Endodermal cell (in vitro differentiated cells): ENCODE results near the gene GPR37. TPM values are rescaled to one million over a fixed set of nuclear protein-coding genes. Genes with fewer than 3 reads are reported as not detected.

Source experiments
- DNase-seq: peaks from one replicate; pipeline ENCODE4 v3.0.0-alpha.2; 2017
- H3K27ac ChIP-seq: 2 replicates; pipeline ENCODE4 v1.5.1; 2013; ENCODE audit warnings: mild to moderate bottlenecking, low read depth, low read length, moderate library complexity
- H3K27me3 ChIP-seq: 2 replicates; pipeline ENCODE4 v1.6.1; 2013; ENCODE audit warnings: mild to moderate bottlenecking, low read length, moderate library complexity; ENCODE audit not compliant: insufficient read depth, control insufficient read depth, poor library complexity, severe bottlenecking
- H3K36me3 ChIP-seq: 2 replicates; pipeline ENCODE4 v1.7.0; 2013; ENCODE audit warnings: mild to moderate bottlenecking, low read length, moderate library complexity; ENCODE audit not compliant: control insufficient read depth, insufficient read depth
- H3K4me1 ChIP-seq: one replicate; pipeline ENCODE4 v1.7.0; 2013; ENCODE audit warnings: low read length; ENCODE audit not compliant: control insufficient read depth, insufficient read depth
- H3K4me3 ChIP-seq: 2 replicates; pipeline ENCODE4 v1.5.1; 2013; ENCODE audit warnings: mild to moderate bottlenecking, low read length, moderate library complexity
- H3K9ac ChIP-seq: 2 replicates; pipeline ENCODE4 v1.6.1; 2013; ENCODE audit warnings: mild to moderate bottlenecking, low read length, moderate library complexity; ENCODE audit not compliant: poor library complexity, severe bottlenecking; ENCODE audit errors: extremely low read depth
- H3K9me3 ChIP-seq: 2 replicates; pipeline ENCODE4 v1.6.1; 2013; ENCODE audit warnings: mild to moderate bottlenecking, low read length, moderate library complexity; ENCODE audit not compliant: control insufficient read depth
- H3K27ac Mint-ChIP-seq: 2 replicates; pipeline ENCODE4 v1.8.0; 2020; ENCODE audit warnings: mixed read lengths
- H3K27me3 Mint-ChIP-seq: 2 replicates; pipeline ENCODE4 v1.8.0; 2021; ENCODE audit warnings: mild to moderate bottlenecking, mixed read lengths; ENCODE audit not compliant: insufficient read depth
- H3K36me3 Mint-ChIP-seq: 2 replicates; pipeline ENCODE4 v1.8.0; 2020; ENCODE audit warnings: low read depth, mixed read lengths
- H3K4me1 Mint-ChIP-seq: 2 replicates; pipeline ENCODE4 v1.8.0; 2020; ENCODE audit warnings: mixed read lengths
- H3K4me3 Mint-ChIP-seq: 2 replicates; pipeline ENCODE4 v1.8.0; 2020; ENCODE audit warnings: mild to moderate bottlenecking, moderate library complexity, mixed read lengths
- H3K9me3 Mint-ChIP-seq: 2 replicates; pipeline ENCODE4 v1.8.0; 2020; ENCODE audit warnings: mild to moderate bottlenecking, mixed read lengths
- CTCF ChIP-seq: fragments of 200-600 bp; sonication (generic); conservative IDR thresholded peaks from 2 replicates; pipeline ENCODE4 v1.5.0; 2021; ENCODE audit warnings: antibody characterized with exemption, mild to moderate bottlenecking
- WGBS, 2 experiments: methylation state at CpG; one replicate each; pipeline versions ENCODE4 v1.1.5 to v1.1.7; 2013; ENCODE audit warnings: missing lambda C conversion rate in 2 of 2, mixed read lengths in 1 of 2; ENCODE audit not compliant: insufficient coverage in 1 of 2, insufficient read length in 1 of 2; 5-methylcytosine and 5-hydroxymethylcytosine counted together
- total RNA-seq, 2 donors: library from RNA; stranded (reverse); fragmentation: NEBNext Ultra II Directional in 1 of 2; extraction: Animal tissue kit (Norgen Biotek cat#: 25700) in 1 of 2; gene quantifications; 2 replicates in 1 of 2; 3 replicates in 1 of 2; pipeline ENCODE4 v1.2.1, GENCODE V29; 2021

Gene GPR37
- total RNA-seq, 2 donors from 2014 or later, result 31.6 to 33.1 TPM

- Histone ChIP-seq H3K27me3 (no peaks in the 10 kb centered on the region), H3K36me3 (peaks cover 30% of the 10 kb centered on the region), H3K9ac (peak overlapping the region; percentile 75), H3K4me1 (no peaks in the 10 kb centered on the region), H3K4me3 (peak overlapping the region; percentile 100), H3K27ac (no peak overlapping the region), H3K9me3 (peaks cover 7% of the 10 kb centered on the region)
- no peak for DNase-seq
- Mint-ChIP-seq H3K27ac (peak overlapping the region; percentile 82), H3K4me3 (peak overlapping the region; percentile 92), H3K36me3 (peaks cover 26% of the 10 kb centered on the region), H3K27me3 (peaks cover 5% of the 10 kb centered on the region), H3K4me1 (peaks cover 15% of the 10 kb centered on the region), H3K9me3 (peaks cover 7% of the 10 kb centered on the region)
- no peak for TF ChIP-seq CTCF
- 62 to 100% methylated on average over 2 to 4 of the region's 4 CpGs for WGBS, 2 experiments
Measured at GRCh38 chr7:124762611-124763143, 2.9 kb downstream of the GPR37 start.

GRCh38 chr7:124761164-124761715, 4.4 kb downstream of the GPR37 start:
- H3K27ac Mint-ChIP-seq, result no peak overlapping the region

GRCh38 chr7:124758327-124758726, 7.3 kb downstream of the GPR37 start:
- H3K9me3 Mint-ChIP-seq, result peaks cover 4% of the 10 kb centered on the region
- no peak for DNase-seq
- H3K36me3 ChIP-seq, result peaks cover 57% of the 10 kb centered on the region
- H3K27ac Mint-ChIP-seq, result no peak overlapping the region
- H3K4me1 ChIP-seq, result peaks cover 2% of the 10 kb centered on the region
- H3K27me3 ChIP-seq, result no peaks in the 10 kb centered on the region
- no peaks in the 10 kb centered on the region for H3K27me3 Mint-ChIP-seq
- H3K36me3 Mint-ChIP-seq, result peaks cover 38% of the 10 kb centered on the region
- no peak overlapping the region for H3K4me3 Mint-ChIP-seq
- TF ChIP-seq CTCF, result no peak
- peaks cover 20% of the 10 kb centered on the region for H3K4me1 Mint-ChIP-seq
- no peak overlapping the region for H3K9ac ChIP-seq
- H3K9me3 ChIP-seq, result peaks cover 7% of the 10 kb centered on the region
- WGBS, 2 experiments, result 86 to 96% methylated on average over 1 to 2 of the region's 2 CpGs
- peak overlapping the region; percentile 100 for H3K4me3 ChIP-seq
- H3K27ac ChIP-seq, result no peak overlapping the region

More at GRCh38 chr7:124761164-124761715, 4.4 kb downstream of the GPR37 start:
- TF ChIP-seq CTCF, result no peak
- Histone ChIP-seq H3K36me3 (peaks cover 45% of the 10 kb centered on the region), H3K4me1 (no peaks in the 10 kb centered on the region), H3K27me3 (no peaks in the 10 kb centered on the region), H3K9me3 (peaks cover 7% of the 10 kb centered on the region), H3K4me3 (peak overlapping the region; percentile 100), H3K27ac (no peak overlapping the region), H3K9ac (peak overlapping the region; percentile 75)
- H3K27me3 Mint-ChIP-seq, result peaks cover 5% of the 10 kb centered on the region
- H3K9me3 Mint-ChIP-seq, result peaks cover 4% of the 10 kb centered on the region
- peaks cover 35% of the 10 kb centered on the region for H3K36me3 Mint-ChIP-seq
- 75 to 85% methylated on average over 1 to 2 of the region's 2 CpGs for WGBS, 2 experiments
- H3K4me3 Mint-ChIP-seq, result peak overlapping the region; percentile 92
- peaks cover 12% of the 10 kb centered on the region for H3K4me1 Mint-ChIP-seq
- DNase-seq, result no peak
